GM12878 (cell line): Measurements from ENCODE around the gene XPO6.

Source experiments
- BCL3 ChIP-seq: IDR thresholded peaks from 2 replicates; pipeline ENCODE4 v1.6.1; 2011; ENCODE audit warnings: borderline replicate concordance, low read depth, mild to moderate bottlenecking, moderate library complexity, low read length; ENCODE audit not compliant: insufficient read depth, poor library complexity, severe bottlenecking
- CTCF ChIP-seq, 3 experiments: IDR thresholded peaks in 2 of 3; conservative IDR thresholded peaks in 1 of 3; 2 replicates each; pipeline ENCODE4 v1.5.1; 2011; ENCODE audit warnings: low read depth in 3 of 3, low read length in 3 of 3, mild to moderate bottlenecking in 3 of 3, control low read depth in 2 of 3, moderate library complexity in 2 of 3, inconsistent platforms in 1 of 3, mixed read lengths in 1 of 3; ENCODE audit not compliant: control insufficient read depth in 2 of 3, insufficient read depth in 1 of 3; ENCODE audit errors: extremely low read depth in 1 of 3
- HDGF ChIP-seq: fragments of 450-650 bp; IDR thresholded peaks from 2 replicates; pipeline ENCODE4 v1.6.1; 2016; ENCODE audit warnings: antibody characterized with exemption
- MTA3 ChIP-seq: IDR thresholded peaks from 2 replicates; pipeline ENCODE4 v1.6.1; 2012; ENCODE audit warnings: low read length, inconsistent platforms, borderline replicate concordance
- TAF1 ChIP-seq: IDR thresholded peaks from 2 replicates; pipeline ENCODE4 v1.6.1; 2011; ENCODE audit warnings: mild to moderate bottlenecking, low read depth, low read length, borderline replicate concordance
- WRNIP1 ChIP-seq: IDR thresholded peaks from 2 replicates; pipeline ENCODE4 v1.6.1; 2011; ENCODE audit warnings: low read depth, low read length, improper control_type of control experiment, borderline replicate concordance

- no peak for TF ChIP-seq BCL3
- no peak for TF ChIP-seq CTCF (IDR thresholded peaks at IDR 0.05 in 2 of 3, conservative IDR thresholded peaks at IDR 0.05 in 1 of 3; ENCODE audit: control insufficient read depth in 2 of 3, extremely low read depth in 1 of 3, insufficient read depth in 1 of 3, low read depth in 3 of 3, low read length in 3 of 3)
- TF ChIP-seq MTA3, result no peak
- no peak for TF ChIP-seq TAF1
- no peak for TF ChIP-seq HDGF
- TF ChIP-seq WRNIP1, result no peak
Observed at GRCh38 chr16:28180655-28181460, 30.9 kb downstream of the XPO6 start.
